Endothelial cell of umbilical vein (primary cell): Measurements from ENCODE around the gene POU6F2.

Experiments
- CTCF ChIP-seq, 2 donors: IDR thresholded peaks; 1 replicate in 1 of 2; 2 replicates in 1 of 2; pipeline ENCODE4 v1.5.1; 2011; ENCODE audit warnings: low read length in 2 of 2, mild to moderate bottlenecking in 2 of 2, moderate library complexity in 2 of 2, control low read depth in 1 of 2, inconsistent platforms in 1 of 2, low read depth in 1 of 2; ENCODE audit not compliant: insufficient read depth in 1 of 2; ENCODE audit errors: extremely low read depth in 1 of 2
- EZH2 ChIP-seq: IDR thresholded peaks from 2 replicates; pipeline ENCODE4 v1.6.1; 2012; ENCODE audit warnings: borderline replicate concordance, low read depth, mild to moderate bottlenecking, moderate library complexity, low read length, inconsistent platforms; ENCODE audit not compliant: severe bottlenecking
- MYC ChIP-seq: IDR thresholded peaks from one replicate; pipeline ENCODE4 v1.6.1; 2011; ENCODE audit warnings: mild to moderate bottlenecking, low read depth, low read length
- POLR2A ChIP-seq: IDR thresholded peaks from 2 replicates; pipeline ENCODE4 v1.6.1; 2012; ENCODE audit warnings: low read depth, mild to moderate bottlenecking, control low read depth, low read length
- POLR2AphosphoS5 ChIP-seq: IDR thresholded peaks from 2 replicates; pipeline ENCODE4 v1.6.1; 2012; ENCODE audit warnings: low read depth, mild to moderate bottlenecking, control low read depth, low read length, moderate library complexity; ENCODE audit not compliant: insufficient read depth
- TF ChIP-seq, protein P1 (sequence below): IDR thresholded peaks from 2 replicates; pipeline ENCODE4 v1.6.1; 2011; ENCODE audit not compliant: insufficient read depth, insufficient read length

- TF ChIP-seq, protein P1, sequence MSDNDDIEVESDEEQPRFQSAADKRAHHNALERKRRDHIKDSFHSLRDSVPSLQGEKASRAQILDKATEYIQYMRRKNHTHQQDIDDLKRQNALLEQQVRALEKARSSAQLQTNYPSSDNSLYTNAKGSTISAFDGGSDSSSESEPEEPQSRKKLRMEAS = no peak
- TF ChIP-seq CTCF (IDR thresholded peaks at IDR 0.05; ENCODE audit: extremely low read depth in 1 of 2, insufficient read depth in 1 of 2, low read depth in 1 of 2, low read length in 2 of 2) (no peak), POLR2AphosphoS5 (no peak), EZH2 (no peak), POLR2A (no peak), MYC (no peak)
Measured at GRCh38 chr7:39181398-39181797, 203.7 kb downstream of the POU6F2 start.
